ENCODE measurements around the gene NDC1.
"Not testable (repeated sequence)": the region's sequence is repeated elsewhere in the genome, so short reads cannot be mapped to it uniquely, and the experiment has no call there.

The NDC1 gene

GRCh38 chr1:53837924-53838653 lies at the start of gene NDC1:
NDC1 (minus strand) TSS chr1:53838296; CDS start chr1:53838261, 35 bp downstream.
- peak; percentile 73 to 81 (median 81) for DNase-seq (ENCODE audit: low read depth in 2 of 3, low spot score in 2 of 3)

- DNase-seq (ENCODE audit: low read depth in 2 of 3, low spot score in 2 of 3), result not testable (repeated sequence)
Observed at GRCh38 chr1:53883600-53883999, 45.5 kb upstream of the NDC1 start.

GRCh38 chr1:53881853-53882252 lies 43.8 kb upstream of the NDC1 start:
- DNase-seq (ENCODE audit: low read depth in 2 of 3, low spot score in 2 of 3), result not testable (repeated sequence)

- no peak for DNase-seq (ENCODE audit: low read depth in 2 of 3, low spot score in 2 of 3)
Observed at GRCh38 chr1:53878492-53879105, 40.5 kb upstream of the NDC1 start.

GRCh38 chr1:53875150-53875549 lies 37.1 kb upstream of the NDC1 start:
- not testable (repeated sequence) for DNase-seq (ENCODE audit: low read depth in 2 of 3, low spot score in 2 of 3)

- DNase-seq (ENCODE audit: low read depth in 2 of 3, low spot score in 2 of 3), result no peak
Observed at GRCh38 chr1:53871773-53872484, 33.8 kb upstream of the NDC1 start.

GRCh38 chr1:53871221-53871620 lies 33.1 kb upstream of the NDC1 start:
- no peak for DNase-seq (ENCODE audit: low read depth in 2 of 3, low spot score in 2 of 3)

- DNase-seq (ENCODE audit: low read depth in 2 of 3, low spot score in 2 of 3), result no peak
Observed at GRCh38 chr1:53869454-53870117, 31.5 kb upstream of the NDC1 start.

GRCh38 chr1:53868565-53868964 lies 30.5 kb upstream of the NDC1 start:
- no peak for DNase-seq (ENCODE audit: low read depth in 2 of 3, low spot score in 2 of 3)

GRCh38 chr1:53862507-53862906 lies 24.4 kb upstream of the NDC1 start:
- DNase-seq (ENCODE audit: low read depth in 2 of 3, low spot score in 2 of 3), result no peak

GRCh38 chr1:53860967-53861411 lies 22.9 kb upstream of the NDC1 start:
- DNase-seq (ENCODE audit: low read depth in 2 of 3, low spot score in 2 of 3), result no peak

GRCh38 chr1:53851571-53852285 lies 13.6 kb upstream of the NDC1 start:
- no peak for DNase-seq (ENCODE audit: low read depth in 2 of 3, low spot score in 2 of 3)

GRCh38 chr1:53850082-53850673 lies 12.1 kb upstream of the NDC1 start:
- no peak for DNase-seq (ENCODE audit: low read depth in 2 of 3, low spot score in 2 of 3)

- DNase-seq (ENCODE audit: low read depth in 2 of 3, low spot score in 2 of 3), result no peak
Observed at GRCh38 chr1:53847980-53848379, 9.9 kb upstream of the NDC1 start.

- DNase-seq (ENCODE audit: low read depth in 2 of 3, low spot score in 2 of 3), result no peak
Observed at GRCh38 chr1:53842347-53842746, 4.3 kb upstream of the NDC1 start.

GRCh38 chr1:53838654-53838974 lies 518 bp upstream of the NDC1 start:
- no peak for DNase-seq (ENCODE audit: low read depth in 2 of 3, low spot score in 2 of 3)

GRCh38 chr1:53837646-53837923 lies 511 bp downstream of the NDC1 start:
- no peak for DNase-seq (ENCODE audit: low read depth in 2 of 3, low spot score in 2 of 3)

GRCh38 chr1:53835491-53835890 lies 2.6 kb downstream of the NDC1 start:
- DNase-seq (ENCODE audit: low read depth in 2 of 3, low spot score in 2 of 3), result no peak

- DNase-seq (ENCODE audit: low read depth in 2 of 3, low spot score in 2 of 3), result no peak
Observed at GRCh38 chr1:53834776-53835175, 3.3 kb downstream of the NDC1 start.

GRCh38 chr1:53833393-53833792 lies 4.7 kb downstream of the NDC1 start:
- no peak for DNase-seq (ENCODE audit: low read depth in 2 of 3, low spot score in 2 of 3)

- no peak for DNase-seq (ENCODE audit: low read depth in 2 of 3, low spot score in 2 of 3)
Observed at GRCh38 chr1:53826367-53826766, 11.7 kb downstream of the NDC1 start.
